Stimulated activated CD8-positive, alpha-beta memory T cell treated with anti-CD3 and anti-CD28 coated beads, Interleukin-2, amount 100 ng/mL, for 1 hour (primary cell): ENCODE results near the gene LETMD1.

Source experiments
- DNase-seq, 2 donors: peaks; one replicate each; pipeline ENCODE4 v3.0.0-alpha.2; 2020; ENCODE audit warnings: low read depth in 2 of 2

Gene LETMD1

GRCh38 chr12:51025836-51026638 is 22.1 kb upstream of the LETMD1 start, which contains the start of gene SLC11A2:
Gene SLC11A2 (minus strand): TSS chr12:51026384. CDS start chr12:51010728, 15,656 bp downstream.
- peak; percentile 81 for DNase-seq

GRCh38 chr12:51027342-51027835 is 20.7 kb upstream of the LETMD1 start:
- no peak for DNase-seq

- no peak for DNase-seq
Observed at GRCh38 chr12:51028126-51028812, 19.9 kb upstream of the LETMD1 start.

- no peak for DNase-seq
Observed at GRCh38 chr12:51028813-51029150, 19.3 kb upstream of the LETMD1 start.

GRCh38 chr12:51033048-51033447 is 15.1 kb upstream of the LETMD1 start:
- DNase-seq, result no peak

GRCh38 chr12:51033457-51034089 is 14.6 kb upstream of the LETMD1 start:
- DNase-seq, result no peak

- DNase-seq, result no peak
Observed at GRCh38 chr12:51036279-51036678, 11.8 kb upstream of the LETMD1 start.

GRCh38 chr12:51048661-51049251 is 629 bp downstream of the LETMD1 start:
- no peak for DNase-seq

GRCh38 chr12:51049525-51049924 is 1.4 kb downstream of the LETMD1 start:
- DNase-seq, result no peak

- DNase-seq, result no peak
Observed at GRCh38 chr12:51051787-51052186, 3.7 kb downstream of the LETMD1 start.

GRCh38 chr12:51055060-51055459 is 6.9 kb downstream of the LETMD1 start:
- DNase-seq, result no peak

- DNase-seq, result no peak
Observed at GRCh38 chr12:51056242-51056641, 8.1 kb downstream of the LETMD1 start.

- no peak for DNase-seq
Observed at GRCh38 chr12:51059086-51059485, 11.0 kb downstream of the LETMD1 start.

- DNase-seq, result no peak
Observed at GRCh38 chr12:51062631-51063397, 14.7 kb downstream of the LETMD1 start.

GRCh38 chr12:51065530-51065929 is 17.4 kb downstream of the LETMD1 start:
- no peak for DNase-seq

GRCh38 chr12:51067229-51067628 is 19.1 kb downstream of the LETMD1 start:
- DNase-seq, result no peak

GRCh38 chr12:51067771-51068170 is 19.6 kb downstream of the LETMD1 start:
- no peak for DNase-seq

- no peak for DNase-seq
Observed at GRCh38 chr12:51070004-51070403, 21.9 kb downstream of the LETMD1 start.

GRCh38 chr12:51071663-51072062 is 23.5 kb downstream of the LETMD1 start:
- DNase-seq, result no peak

- DNase-seq, result no peak
Observed at GRCh38 chr12:51075390-51075789, 27.3 kb downstream of the LETMD1 start.

- no peak for DNase-seq
Observed at GRCh38 chr12:51076236-51076930, 28.3 kb downstream of the LETMD1 start.
